ENCODE results near the gene TXN.

DNA sequence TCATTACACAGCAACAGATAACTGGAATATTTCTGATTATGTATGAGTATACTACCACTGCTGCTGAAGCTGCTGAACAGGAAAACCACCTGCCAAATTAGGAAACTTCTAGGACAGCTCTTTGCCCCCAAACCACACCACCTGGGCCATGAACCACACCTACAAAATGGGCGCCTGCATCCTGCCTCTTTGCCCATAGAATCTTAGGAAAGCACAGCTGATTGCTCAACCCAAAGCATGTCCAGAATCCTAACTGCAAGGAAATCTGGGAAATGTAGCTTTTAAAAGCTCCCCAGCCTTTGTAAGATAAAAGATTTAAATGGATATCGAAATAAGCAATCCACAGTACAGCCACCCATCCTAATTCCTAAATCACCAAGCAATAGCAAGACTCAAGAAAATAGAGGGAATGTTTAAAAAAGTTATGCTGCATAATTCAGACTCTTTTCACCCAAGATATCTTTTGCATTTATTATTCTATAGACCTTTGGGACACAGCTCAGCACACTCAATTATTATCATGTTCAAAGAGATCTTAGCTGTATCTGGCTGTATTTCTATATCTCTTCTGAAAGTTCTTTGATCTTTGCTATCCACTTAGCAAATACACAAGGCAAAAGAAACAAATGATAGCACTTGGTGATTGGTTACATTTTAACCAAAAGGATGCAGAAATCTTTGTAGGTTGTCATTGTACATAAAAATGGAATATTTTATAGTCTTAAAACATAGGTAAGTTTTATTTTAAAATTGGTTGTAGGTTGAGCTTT, 41.5 kb downstream of the TXN start:
- TF ChIP-seq SUZ12 (IDR thresholded peaks at IDR 0.05) (no peak), ZNF384 (IDR thresholded peaks at IDR 0.05) (no peak)
